Measurements from ENCODE around the gene ENTPD2. TPM values are rescaled to one million over a fixed set of nuclear protein-coding genes. Genes with fewer than 3 reads are reported as not detected.

ENTPD2 gene
- total RNA-seq, 1 experiment from 2014 or later, result 4.0 TPM

DNA sequence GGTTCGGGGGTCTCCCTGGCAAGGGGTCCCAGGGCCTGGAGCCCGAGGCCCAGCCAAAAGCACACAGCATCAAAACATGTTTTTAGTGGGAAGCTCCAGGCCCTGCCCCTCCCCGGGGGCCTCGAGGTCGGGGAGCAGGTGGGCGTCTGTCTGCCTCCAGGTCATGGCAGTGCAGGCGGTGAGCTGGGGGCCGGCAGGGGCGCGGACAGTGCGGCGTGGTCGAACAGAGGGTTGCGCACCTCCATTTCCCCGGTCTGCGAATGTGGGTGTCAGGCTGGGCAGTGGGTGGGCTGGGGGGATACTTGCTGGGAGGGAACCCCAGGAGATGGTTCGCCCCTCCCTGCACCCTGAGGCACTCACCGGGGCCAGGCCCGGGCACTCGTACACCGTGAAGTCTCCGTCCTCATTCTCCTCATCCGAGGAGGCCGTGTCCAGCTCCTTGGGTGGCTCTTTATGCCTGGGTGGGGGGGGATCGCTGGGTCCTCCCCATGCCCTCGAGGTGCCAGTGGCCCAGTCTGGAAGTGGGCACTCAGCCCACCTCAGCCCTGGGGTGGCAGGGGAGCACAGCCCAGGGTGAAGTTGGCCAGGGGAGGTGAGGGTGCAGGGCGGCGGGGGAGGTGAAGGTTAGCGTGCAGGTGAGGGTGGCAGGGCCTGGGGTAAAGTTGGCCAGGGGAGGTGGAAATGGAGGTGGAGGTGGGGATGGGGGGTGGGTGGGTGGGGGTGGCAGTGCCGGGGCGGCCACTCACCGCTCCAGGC, 14.1 kb downstream of the ENTPD2 start:
- H4K91ac ChIP-seq (ENCODE audit: insufficient read length, low read depth, low read length), result no peak overlapping the region
- DNase-seq, result no peak
- no peak overlapping the region for H3T11ph ChIP-seq (ENCODE audit: low read length)
- no CpG with 5 or more reads among the region's 32 CpGs for WGBS (ENCODE audit: extremely low coverage, insufficient read length, low lambda C conversion rate)
- no peak overlapping the region for H3K4ac ChIP-seq (ENCODE audit: low read depth, low read length)
- no peaks in the 10 kb centered on the region for H3K4me1 ChIP-seq (ENCODE audit: insufficient read depth, low read length)
- H2BK5ac ChIP-seq (ENCODE audit: insufficient read length, low read length), result no peak overlapping the region
- H2BK120ac ChIP-seq (ENCODE audit: low read depth, low read length, poor library complexity, severe bottlenecking), result no peak overlapping the region
- no peaks in the 10 kb centered on the region for H3K23me2 ChIP-seq (ENCODE audit: insufficient read length, low read depth, low read length, poor library complexity, severe bottlenecking)
- no peak overlapping the region for H4K5ac ChIP-seq (ENCODE audit: insufficient read length, low read depth, low read length)
- H3K27me3 Mint-ChIP-seq (ENCODE audit: low read depth), result peaks cover 5% of the 10 kb centered on the region
- H3K23ac ChIP-seq (ENCODE audit: insufficient read length, low read depth, low read length), result no peak overlapping the region
- H3K79me1 ChIP-seq (ENCODE audit: insufficient read depth, low read depth, low read length, poor library complexity, severe bottlenecking), result no peaks in the 10 kb centered on the region
- no peak overlapping the region for H4K8ac ChIP-seq (replicated peaks; ENCODE audit: insufficient read length, low read depth, low read length)
- no peak overlapping the region for H3K27ac Mint-ChIP-seq
- no peak overlapping the region for H2BK12ac ChIP-seq (ENCODE audit: insufficient read length, low read depth, low read length)
- H3K18ac ChIP-seq (ENCODE audit: insufficient read length, low read depth, low read length), result no peak overlapping the region
- no peaks in the 10 kb centered on the region for H3K27me3 ChIP-seq (ENCODE audit: insufficient read depth, low read length)
- no peak overlapping the region for H3K4me3 Mint-ChIP-seq
- H3K79me2 ChIP-seq (ENCODE audit: insufficient read depth, low read length), result peaks cover under 1% of the 10 kb centered on the region; the same call in 1 of the 2 replicates
- H3K14ac ChIP-seq (ENCODE audit: insufficient read depth, low read length), result no peak overlapping the region
- H2BK20ac ChIP-seq (ENCODE audit: low read depth, low read length, poor library complexity, severe bottlenecking), result no peak overlapping the region
- H3K56ac ChIP-seq (ENCODE audit: insufficient read length, low read depth, low read length), result no peak overlapping the region
- no peak overlapping the region for H3K27ac ChIP-seq (ENCODE audit: insufficient read length, low read depth, low read length)
- no peak overlapping the region for H2BK15ac ChIP-seq (ENCODE audit: low read depth, low read length)
- no peak overlapping the region for H3K9ac ChIP-seq (ENCODE audit: extremely low read depth, insufficient read length, low read length)
- no peak overlapping the region for H2AFZ ChIP-seq (ENCODE audit: low read length)
- H3K9me3 Mint-ChIP-seq, result no peaks in the 10 kb centered on the region
- H4K20me1 ChIP-seq (ENCODE audit: control insufficient read depth, insufficient read depth, insufficient read length), result no peaks in the 10 kb centered on the region
- H3K36me3 Mint-ChIP-seq (ENCODE audit: insufficient read depth in 1 of 3, low read depth in 3 of 3), result peaks cover 0 to 14% (median 5%) of the 10 kb centered on the region in 3 experiments; a peak in 5 of 7 replicates
- TF ChIP-seq, protein P1, sequence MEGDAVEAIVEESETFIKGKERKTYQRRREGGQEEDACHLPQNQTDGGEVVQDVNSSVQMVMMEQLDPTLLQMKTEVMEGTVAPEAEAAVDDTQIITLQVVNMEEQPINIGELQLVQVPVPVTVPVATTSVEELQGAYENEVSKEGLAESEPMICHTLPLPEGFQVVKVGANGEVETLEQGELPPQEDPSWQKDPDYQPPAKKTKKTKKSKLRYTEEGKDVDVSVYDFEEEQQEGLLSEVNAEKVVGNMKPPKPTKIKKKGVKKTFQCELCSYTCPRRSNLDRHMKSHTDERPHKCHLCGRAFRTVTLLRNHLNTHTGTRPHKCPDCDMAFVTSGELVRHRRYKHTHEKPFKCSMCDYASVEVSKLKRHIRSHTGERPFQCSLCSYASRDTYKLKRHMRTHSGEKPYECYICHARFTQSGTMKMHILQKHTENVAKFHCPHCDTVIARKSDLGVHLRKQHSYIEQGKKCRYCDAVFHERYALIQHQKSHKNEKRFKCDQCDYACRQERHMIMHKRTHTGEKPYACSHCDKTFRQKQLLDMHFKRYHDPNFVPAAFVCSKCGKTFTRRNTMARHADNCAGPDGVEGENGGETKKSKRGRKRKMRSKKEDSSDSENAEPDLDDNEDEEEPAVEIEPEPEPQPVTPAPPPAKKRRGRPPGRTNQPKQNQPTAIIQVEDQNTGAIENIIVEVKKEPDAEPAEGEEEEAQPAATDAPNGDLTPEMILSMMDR (conservative IDR thresholded peaks at IDR 0.05), result no peak
- H3K9me3 ChIP-seq (ENCODE audit: control insufficient read depth, low read depth, low read length), result no peaks in the 10 kb centered on the region
- H3K4me1 Mint-ChIP-seq, result peaks cover 1 to 2% of the 10 kb centered on the region in 2 experiments
- H2AK5ac ChIP-seq (ENCODE audit: insufficient read length, low read length), result no peak overlapping the region
- H3K4me2 ChIP-seq (ENCODE audit: insufficient read depth, insufficient read length, low read length), result no peak overlapping the region

All from H9 (cell line).